GM18907 (cell line): ENCODE data around the gene MPPE1.
"Not testable (repeated sequence)": the region's sequence is repeated elsewhere in the genome, so short reads cannot be mapped to it uniquely, and the experiment has no call there.

Source experiments
- ATAC-seq: cut with Tn5 transposase; IDR thresholded peaks from one replicate; pipeline ENCODE4 v1.9.1; 2021; ENCODE audit warnings: mild to moderate bottlenecking, moderate library complexity; ENCODE audit not compliant: unreplicated experiment

The MPPE1 gene

GRCh38 chr18:11908182-11909060, at the start of gene MPPE1:
TSS of gene MPPE1 (minus strand) at chr18:11908317. CDS start at chr18:11897264, 11,053 bp downstream.
- ATAC-seq = peak; percentile 82

GRCh38 chr18:11957636-11958035, 49.5 kb upstream of the MPPE1 start:
- no peak for ATAC-seq

- ATAC-seq = no peak
Observed at GRCh38 chr18:11956371-11957308, 48.5 kb upstream of the MPPE1 start.

GRCh38 chr18:11955239-11956029, 47.3 kb upstream of the MPPE1 start:
- no peak for ATAC-seq

GRCh38 chr18:11953113-11953512, 45.0 kb upstream of the MPPE1 start:
- no peak for ATAC-seq

- no peak for ATAC-seq
Observed at GRCh38 chr18:11951390-11951851, 43.3 kb upstream of the MPPE1 start.

GRCh38 chr18:11950824-11951223, 42.7 kb upstream of the MPPE1 start:
- no peak for ATAC-seq

- ATAC-seq = no peak
Observed at GRCh38 chr18:11948852-11949523, 40.9 kb upstream of the MPPE1 start.

- ATAC-seq = peak; percentile 94
Observed at GRCh38 chr18:11947214-11948191, 39.4 kb upstream of the MPPE1 start.

GRCh38 chr18:11946756-11947155, 38.6 kb upstream of the MPPE1 start:
- no peak for ATAC-seq

GRCh38 chr18:11945834-11946659, 37.9 kb upstream of the MPPE1 start:
- ATAC-seq = not testable (repeated sequence)

GRCh38 chr18:11944786-11945185, 36.7 kb upstream of the MPPE1 start:
- ATAC-seq = no peak

GRCh38 chr18:11944252-11944651, 36.1 kb upstream of the MPPE1 start:
- ATAC-seq = no peak

GRCh38 chr18:11943551-11943950, 35.4 kb upstream of the MPPE1 start:
- no peak for ATAC-seq

- no peak for ATAC-seq
Observed at GRCh38 chr18:11940956-11941355, 32.8 kb upstream of the MPPE1 start.

GRCh38 chr18:11937874-11938478, 29.9 kb upstream of the MPPE1 start:
- peak; percentile 68 for ATAC-seq

- ATAC-seq = no peak
Observed at GRCh38 chr18:11932393-11932792, 24.3 kb upstream of the MPPE1 start.

GRCh38 chr18:11927497-11927896, 19.4 kb upstream of the MPPE1 start:
- ATAC-seq = no peak
